Muscle layer of colon (tissue), 2 donors: ENCODE measurements around the gene RSRC1.
"Not testable (repeated sequence)": the region's sequence is repeated elsewhere in the genome, so short reads cannot be mapped to it uniquely, and the experiment has no call there.

ENCODE experiments used
- H3K27ac ChIP-seq: one replicate; pipeline ENCODE4 v1.7.0; 2013; ENCODE audit warnings: low read depth, mild to moderate bottlenecking, low read length, moderate library complexity
- H3K27me3 ChIP-seq, 2 donors: one replicate each; pipeline ENCODE4 v1.7.0; 2013; ENCODE audit warnings: low read length in 2 of 2, mild to moderate bottlenecking in 2 of 2; ENCODE audit not compliant: insufficient read depth in 2 of 2, control insufficient read depth in 1 of 2
- H3K36me3 ChIP-seq: one replicate; pipeline ENCODE4 v1.7.0; 2013; ENCODE audit warnings: mild to moderate bottlenecking, low read length; ENCODE audit not compliant: insufficient read depth
- H3K4me1 ChIP-seq: one replicate; pipeline ENCODE4 v1.7.0; 2013; ENCODE audit warnings: mild to moderate bottlenecking, low read length; ENCODE audit not compliant: insufficient read depth
- H3K4me3 ChIP-seq, 2 donors: one replicate each; pipeline ENCODE4 v1.7.0; 2013; ENCODE audit warnings: low read length in 2 of 2, low read depth in 1 of 2, mild to moderate bottlenecking in 1 of 2, moderate library complexity in 1 of 2
- H3K9ac ChIP-seq: one replicate; pipeline ENCODE4 v1.7.0; 2013; ENCODE audit warnings: low read length
- H3K9me3 ChIP-seq: one replicate; pipeline ENCODE4 v1.7.0; 2013; ENCODE audit warnings: mild to moderate bottlenecking, low read length
- donor health status: abdominal sarcoma.
- donor health status: Adenocarcinoma of cecum.

Gene RSRC1

DNA sequence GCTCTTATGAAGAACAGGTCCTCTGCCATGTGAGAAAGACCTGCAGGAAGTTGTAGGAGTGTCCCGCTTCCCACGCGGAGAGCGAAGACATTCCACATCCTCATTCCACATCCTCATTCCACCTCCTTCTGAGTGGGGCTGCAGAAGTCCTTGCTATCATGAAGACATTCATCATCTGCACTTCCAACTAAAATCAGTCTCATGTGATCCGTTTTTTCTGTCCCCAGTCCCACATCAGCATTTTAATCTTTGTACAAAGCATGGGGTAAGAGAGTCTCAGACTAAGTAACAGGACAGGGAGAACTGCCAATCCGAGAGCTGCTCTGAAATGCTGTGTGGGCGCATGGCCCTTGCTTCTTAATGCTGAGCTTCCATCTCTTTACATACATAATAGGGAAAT, 227.2 kb downstream of the RSRC1 start:
- H3K4me3 ChIP-seq, result no peak overlapping the region
- no peaks in the 10 kb centered on the region for H3K9me3 ChIP-seq
- H3K4me1 ChIP-seq, result no peaks in the 10 kb centered on the region
- no peak overlapping the region for H3K9ac ChIP-seq
- H3K27ac ChIP-seq, result no peak overlapping the region
- H3K27me3 ChIP-seq, result no peaks in the 10 kb centered on the region
- no peaks in the 10 kb centered on the region for H3K36me3 ChIP-seq

DNA sequence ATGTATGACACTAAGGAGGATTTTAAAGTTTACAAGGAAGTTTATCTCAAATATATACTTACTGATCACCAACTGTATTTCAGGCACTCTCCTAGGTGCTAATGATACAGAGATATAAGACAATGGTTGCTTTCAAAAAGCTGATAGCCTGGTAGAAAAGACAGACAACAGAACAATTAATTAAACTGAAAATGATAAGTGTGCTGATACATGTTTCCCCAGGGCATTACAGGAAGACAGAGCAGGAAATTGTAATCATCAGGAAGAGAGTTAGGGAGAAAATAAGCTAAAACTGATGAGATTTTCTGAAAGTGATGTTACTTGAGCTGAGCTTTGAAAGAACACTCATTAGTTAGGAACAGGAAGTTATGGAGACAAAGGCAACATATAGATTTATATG, 229.7 kb downstream of the RSRC1 start:
- Histone ChIP-seq H3K4me3 (no peak overlapping the region), H3K27ac (no peak overlapping the region), H3K4me1 (no peaks in the 10 kb centered on the region), H3K9ac (no peak overlapping the region), H3K36me3 (no peaks in the 10 kb centered on the region), H3K27me3 (no peaks in the 10 kb centered on the region), H3K9me3 (no peaks in the 10 kb centered on the region)

DNA sequence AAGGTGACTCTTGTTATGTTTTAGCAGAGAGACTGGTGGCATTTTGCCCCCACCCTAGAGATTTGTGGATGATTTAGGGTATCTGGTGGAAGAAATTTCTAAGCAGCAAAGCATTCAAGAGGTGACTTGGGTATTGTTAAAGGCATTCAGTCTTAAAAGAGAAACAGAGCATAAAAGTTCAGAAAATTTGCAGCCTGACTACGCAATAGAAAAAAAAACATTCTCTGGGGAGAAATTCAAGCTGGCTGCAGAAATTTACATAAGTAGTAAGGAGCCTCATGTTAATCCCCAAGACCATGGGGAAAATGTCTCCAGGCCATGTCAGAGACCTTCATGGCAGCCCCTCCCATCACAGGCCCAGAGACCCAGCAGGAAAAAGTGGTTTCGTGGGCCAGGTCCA, 231.1 kb downstream of the RSRC1 start:
- not testable (repeated sequence) for H3K9ac ChIP-seq, H3K27me3 ChIP-seq, H3K4me3 ChIP-seq, H3K4me1 ChIP-seq, H3K27ac ChIP-seq, H3K36me3 ChIP-seq, H3K9me3 ChIP-seq

GRCh38 chr3:158347966-158348365, 238.1 kb downstream of the RSRC1 start:
- no peaks in the 10 kb centered on the region for H3K9me3 ChIP-seq
- H3K27me3 ChIP-seq, result no peaks in the 10 kb centered on the region
- no peak overlapping the region for H3K27ac ChIP-seq
- H3K36me3 ChIP-seq, result no peaks in the 10 kb centered on the region
- no peak overlapping the region for H3K9ac ChIP-seq
- H3K4me1 ChIP-seq, result no peaks in the 10 kb centered on the region
- no peak overlapping the region for H3K4me3 ChIP-seq

DNA sequence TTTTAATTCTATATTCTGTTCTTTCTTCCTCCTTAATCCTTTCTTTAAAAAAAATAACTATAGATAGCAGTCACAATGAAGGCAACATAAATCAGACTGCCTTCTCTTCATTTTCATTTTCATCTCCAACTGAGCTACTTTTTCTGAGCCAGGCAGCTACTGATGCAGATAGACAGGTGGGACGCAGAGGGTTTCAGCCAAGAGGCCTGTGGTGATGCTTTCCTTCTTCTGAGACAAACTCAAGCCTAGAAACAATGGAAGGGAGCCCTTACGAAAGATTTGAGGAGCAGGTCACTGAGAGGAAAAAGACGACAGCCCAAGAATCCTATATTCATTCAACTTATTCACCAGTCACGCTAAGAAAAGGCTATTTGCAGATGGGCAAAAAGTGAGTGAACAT, 241.1 kb downstream of the RSRC1 start:
- H3K36me3 ChIP-seq, result no peaks in the 10 kb centered on the region
- no peaks in the 10 kb centered on the region for H3K4me1 ChIP-seq
- H3K9ac ChIP-seq, result no peak overlapping the region
- no peak overlapping the region for H3K27ac ChIP-seq
- H3K4me3 ChIP-seq, result no peak overlapping the region
- no peaks in the 10 kb centered on the region for H3K9me3 ChIP-seq
- no peaks in the 10 kb centered on the region for H3K27me3 ChIP-seq

GRCh38 chr3:158352551-158352950, 242.7 kb downstream of the RSRC1 start:
- no peaks in the 10 kb centered on the region for H3K36me3 ChIP-seq
- H3K4me3 ChIP-seq, result no peak overlapping the region
- H3K9ac ChIP-seq, result no peak overlapping the region
- H3K9me3 ChIP-seq, result no peaks in the 10 kb centered on the region
- H3K27ac ChIP-seq, result no peak overlapping the region
- no peaks in the 10 kb centered on the region for H3K4me1 ChIP-seq
- no peaks in the 10 kb centered on the region for H3K27me3 ChIP-seq

DNA sequence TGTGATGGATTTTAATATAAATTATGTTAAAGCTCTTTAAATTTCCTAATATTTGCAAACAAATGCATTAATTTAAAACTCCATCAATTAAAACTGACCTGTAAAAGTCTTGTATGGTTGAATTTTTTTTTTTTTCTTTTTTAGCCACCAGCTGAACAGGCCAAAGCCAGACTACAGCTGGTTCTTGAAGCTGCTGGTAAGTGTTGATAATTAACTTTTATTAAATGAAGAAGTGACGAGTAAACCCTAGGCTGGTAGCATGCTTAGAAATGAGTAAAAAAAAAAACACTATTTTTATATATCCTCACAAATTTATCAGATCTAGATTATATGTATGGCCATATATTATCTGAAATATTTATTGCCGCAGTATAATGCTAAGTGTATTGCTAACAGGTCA, 244.8 kb downstream of the RSRC1 start:
- Histone ChIP-seq H3K27ac (no peak overlapping the region), H3K36me3 (no peaks in the 10 kb centered on the region), H3K27me3 (no peaks in the 10 kb centered on the region), H3K4me3 (no peak overlapping the region), H3K4me1 (no peaks in the 10 kb centered on the region), H3K9ac (no peak overlapping the region), H3K9me3 (no peaks in the 10 kb centered on the region)

GRCh38 chr3:158355623-158356588, 246.0 kb downstream of the RSRC1 start:
- H3K27ac ChIP-seq, result no peak overlapping the region
- no peak overlapping the region for H3K4me3 ChIP-seq
- H3K9me3 ChIP-seq, result no peaks in the 10 kb centered on the region
- H3K27me3 ChIP-seq, result no peaks in the 10 kb centered on the region
- H3K4me1 ChIP-seq, result no peaks in the 10 kb centered on the region
- no peaks in the 10 kb centered on the region for H3K36me3 ChIP-seq
- H3K9ac ChIP-seq, result no peak overlapping the region

DNA sequence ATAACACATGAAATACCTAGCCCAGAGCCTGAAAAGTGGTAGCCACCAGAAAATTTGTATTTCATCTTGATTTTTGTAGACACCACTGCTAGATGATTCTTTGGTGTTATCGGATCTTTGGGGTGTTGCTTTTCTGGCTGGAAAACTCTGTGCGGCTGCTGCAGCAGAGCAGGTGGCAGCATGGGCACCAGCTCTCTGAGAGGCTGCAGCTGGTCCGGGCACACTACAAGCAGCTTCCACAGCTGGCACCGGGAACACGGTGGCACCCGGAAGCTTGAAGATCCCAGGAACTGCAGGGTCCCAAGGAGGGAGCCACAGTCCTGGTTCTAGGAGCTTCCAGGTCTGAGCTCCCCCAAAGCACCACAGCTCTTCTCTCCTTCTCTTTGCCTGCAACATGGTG, 249.4 kb downstream of the RSRC1 start:
- no peaks in the 10 kb centered on the region for H3K27me3 ChIP-seq
- H3K9ac ChIP-seq, result no peak overlapping the region
- no peak overlapping the region for H3K27ac ChIP-seq
- H3K9me3 ChIP-seq, result no peaks in the 10 kb centered on the region
- H3K4me1 ChIP-seq, result no peaks in the 10 kb centered on the region
- no peak overlapping the region for H3K4me3 ChIP-seq
- H3K36me3 ChIP-seq, result no peaks in the 10 kb centered on the region

GRCh38 chr3:158360756-158361448, 251.0 kb downstream of the RSRC1 start:
- Histone ChIP-seq H3K9ac (no peak overlapping the region), H3K27me3 (no peaks in the 10 kb centered on the region), H3K4me3 (no peak overlapping the region), H3K4me1 (no peaks in the 10 kb centered on the region), H3K36me3 (no peaks in the 10 kb centered on the region), H3K27ac (no peak overlapping the region), H3K9me3 (no peaks in the 10 kb centered on the region)

DNA sequence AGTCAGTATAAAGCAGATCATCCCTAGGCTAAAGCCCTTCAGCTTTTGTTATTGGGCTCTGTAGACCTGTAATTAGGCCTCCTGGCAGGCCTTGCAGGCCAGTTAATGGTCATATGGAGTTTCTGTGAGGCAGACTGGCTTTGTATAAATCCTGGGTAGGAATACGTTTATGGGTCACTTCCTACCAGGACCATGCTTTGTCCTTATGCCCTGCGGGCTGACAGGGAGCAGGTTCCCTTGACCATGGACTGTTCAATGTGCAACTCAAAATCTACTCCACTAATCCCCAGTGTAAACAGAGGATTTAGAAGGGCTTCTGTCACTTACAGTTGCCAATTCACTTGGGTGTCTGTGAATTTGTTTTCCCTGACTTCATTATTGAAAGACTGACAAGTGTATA, 258.4 kb downstream of the RSRC1 start:
- Histone ChIP-seq H3K4me3 (no peak overlapping the region), H3K27ac (no peak overlapping the region), H3K27me3 (no peaks in the 10 kb centered on the region), H3K4me1 (no peaks in the 10 kb centered on the region), H3K9me3 (no peaks in the 10 kb centered on the region), H3K36me3 (no peaks in the 10 kb centered on the region), H3K9ac (no peak overlapping the region)
